ENCODE data around the gene UBE2H. TPM values are rescaled to one million over a fixed set of nuclear protein-coding genes. Genes with fewer than 3 reads are reported as not detected.

Gene UBE2H
- total RNA-seq, 1 donor from 2014 or later = 194 TPM

DNA sequence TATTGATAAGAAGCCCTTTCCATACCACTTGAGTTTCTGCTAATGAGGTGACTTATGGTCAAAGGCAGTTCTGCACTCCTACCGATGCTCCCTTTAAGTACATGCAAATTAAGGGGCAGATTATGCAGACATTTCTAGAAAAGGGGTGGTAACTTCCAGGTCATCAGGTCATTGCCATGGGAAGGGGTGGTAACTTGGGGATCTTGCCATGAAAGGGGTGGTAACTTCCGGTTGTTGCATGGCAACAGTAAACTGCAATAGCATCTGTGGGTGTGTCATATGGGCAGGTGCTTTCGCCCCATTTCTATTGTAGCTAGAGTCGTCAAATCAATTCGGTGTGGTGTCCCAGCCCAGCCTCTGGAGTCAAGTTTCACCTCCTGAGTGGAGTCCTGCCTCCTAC, 150.9 kb downstream of the UBE2H start:
- no peak overlapping the region for H3K4me2 ChIP-seq (ENCODE audit: low read length)
- FAIRE-seq = no peak

DNA sequence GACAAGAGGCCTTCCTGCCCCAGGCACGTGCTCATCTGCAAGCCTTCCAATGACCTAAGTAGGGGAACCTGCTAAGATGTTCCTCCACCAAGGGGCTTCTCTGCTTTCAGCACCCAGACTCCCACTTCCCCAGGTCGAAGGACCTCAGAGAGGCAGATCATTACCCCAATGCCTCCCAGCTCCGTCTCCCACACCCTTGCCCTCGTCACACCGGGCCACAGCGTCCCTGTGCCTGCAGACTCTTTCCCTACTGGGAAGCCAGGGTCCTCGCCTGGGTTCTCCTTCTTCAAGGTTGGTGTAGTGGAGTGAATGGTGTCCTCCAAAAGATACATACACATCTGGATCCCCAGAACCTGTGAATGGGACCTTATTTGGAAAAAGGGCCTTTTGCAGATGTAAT, 151.9 kb downstream of the UBE2H start:
- DNase-seq (ENCODE audit: low read depth) = no peak
- no peak overlapping the region for H3K9ac ChIP-seq (ENCODE audit: low read length)
- no peak overlapping the region for H3K4me3 Mint-ChIP-seq (ENCODE audit: unreplicated experiment)
- no peaks in the 10 kb centered on the region for H3K27me3 ChIP-seq (ENCODE audit: insufficient read depth, low read length)
- H3K36me3 Mint-ChIP-seq (ENCODE audit: low read depth, unreplicated experiment) = no peaks in the 10 kb centered on the region
- no peaks in the 10 kb centered on the region for H3K4me1 Mint-ChIP-seq (ENCODE audit: low read depth, unreplicated experiment)
- no peak overlapping the region for H3K27ac ChIP-seq (ENCODE audit: low read depth, low read length)
- H3K9me3 ChIP-seq (ENCODE audit: insufficient read depth, low read depth, low read length) = no peaks in the 10 kb centered on the region
- H3K9me3 Mint-ChIP-seq (ENCODE audit: unreplicated experiment) = no peaks in the 10 kb centered on the region
- peaks cover 33% of the 10 kb centered on the region for H3K27me3 Mint-ChIP-seq (ENCODE audit: low read depth, unreplicated experiment)
- H2AFZ ChIP-seq (ENCODE audit: low read depth, low read length) = no peak overlapping the region
- no peaks in the 10 kb centered on the region for H3K79me2 ChIP-seq (ENCODE audit: insufficient read depth, low read length)
- peaks cover 3% of the 10 kb centered on the region for H4K20me1 ChIP-seq (ENCODE audit: insufficient read depth, low read length)
- H3K4me3 ChIP-seq (ENCODE audit: insufficient read depth, low read depth, low read length) = no peak overlapping the region
- H3K27ac Mint-ChIP-seq (ENCODE audit: unreplicated experiment) = no peak overlapping the region
- H3K4me1 ChIP-seq (ENCODE audit: insufficient read depth, low read length) = no peaks in the 10 kb centered on the region
- FAIRE-seq = no peak
- no peak for TF ChIP-seq EZH2 (IDR thresholded peaks at IDR 0.05; ENCODE audit: insufficient read depth, low read length)
- TF ChIP-seq, protein P1, sequence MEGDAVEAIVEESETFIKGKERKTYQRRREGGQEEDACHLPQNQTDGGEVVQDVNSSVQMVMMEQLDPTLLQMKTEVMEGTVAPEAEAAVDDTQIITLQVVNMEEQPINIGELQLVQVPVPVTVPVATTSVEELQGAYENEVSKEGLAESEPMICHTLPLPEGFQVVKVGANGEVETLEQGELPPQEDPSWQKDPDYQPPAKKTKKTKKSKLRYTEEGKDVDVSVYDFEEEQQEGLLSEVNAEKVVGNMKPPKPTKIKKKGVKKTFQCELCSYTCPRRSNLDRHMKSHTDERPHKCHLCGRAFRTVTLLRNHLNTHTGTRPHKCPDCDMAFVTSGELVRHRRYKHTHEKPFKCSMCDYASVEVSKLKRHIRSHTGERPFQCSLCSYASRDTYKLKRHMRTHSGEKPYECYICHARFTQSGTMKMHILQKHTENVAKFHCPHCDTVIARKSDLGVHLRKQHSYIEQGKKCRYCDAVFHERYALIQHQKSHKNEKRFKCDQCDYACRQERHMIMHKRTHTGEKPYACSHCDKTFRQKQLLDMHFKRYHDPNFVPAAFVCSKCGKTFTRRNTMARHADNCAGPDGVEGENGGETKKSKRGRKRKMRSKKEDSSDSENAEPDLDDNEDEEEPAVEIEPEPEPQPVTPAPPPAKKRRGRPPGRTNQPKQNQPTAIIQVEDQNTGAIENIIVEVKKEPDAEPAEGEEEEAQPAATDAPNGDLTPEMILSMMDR (IDR thresholded peaks at IDR 0.05; ENCODE audit: insufficient read depth, low read depth, low read length) = no peak
- H3K4me2 ChIP-seq (ENCODE audit: low read length) = no peak overlapping the region
- no peaks in the 10 kb centered on the region for H3K36me3 ChIP-seq (ENCODE audit: insufficient read depth, low read length)

More for the DNA sequence above, 150.9 kb downstream of the UBE2H start:
- Histone ChIP-seq H3K4me3 (ENCODE audit: insufficient read depth, low read depth, low read length) (no peak overlapping the region), H3K9me3 (ENCODE audit: insufficient read depth, low read depth, low read length) (no peaks in the 10 kb centered on the region), H4K20me1 (ENCODE audit: insufficient read depth, low read length) (peaks cover 3% of the 10 kb centered on the region), H3K79me2 (ENCODE audit: insufficient read depth, low read length) (no peaks in the 10 kb centered on the region), H3K9ac (ENCODE audit: low read length) (no peak overlapping the region), H3K36me3 (ENCODE audit: insufficient read depth, low read length) (no peaks in the 10 kb centered on the region), H3K27me3 (ENCODE audit: insufficient read depth, low read length) (no peaks in the 10 kb centered on the region), H2AFZ (ENCODE audit: low read depth, low read length) (no peak overlapping the region), H3K4me1 (ENCODE audit: insufficient read depth, low read length) (no peaks in the 10 kb centered on the region), H3K27ac (ENCODE audit: low read depth, low read length) (no peak overlapping the region)
- no peak for DNase-seq (ENCODE audit: low read depth)
- H3K27me3 Mint-ChIP-seq (ENCODE audit: low read depth, unreplicated experiment) = peaks cover 30% of the 10 kb centered on the region
- H3K27ac Mint-ChIP-seq (ENCODE audit: unreplicated experiment) = no peak overlapping the region
- no peaks in the 10 kb centered on the region for H3K9me3 Mint-ChIP-seq (ENCODE audit: unreplicated experiment)
- H3K4me1 Mint-ChIP-seq (ENCODE audit: low read depth, unreplicated experiment) = no peaks in the 10 kb centered on the region
- H3K36me3 Mint-ChIP-seq (ENCODE audit: low read depth, unreplicated experiment) = no peaks in the 10 kb centered on the region
- TF ChIP-seq, protein P1 (IDR thresholded peaks at IDR 0.05; ENCODE audit: insufficient read depth, low read depth, low read length) = no peak
- no peak for TF ChIP-seq EZH2 (IDR thresholded peaks at IDR 0.05; ENCODE audit: insufficient read depth, low read length)
- H3K4me3 Mint-ChIP-seq (ENCODE audit: unreplicated experiment) = no peak overlapping the region

GRCh38 chr7:129799350-129799955, 153.3 kb downstream of the UBE2H start:
- H2AFZ ChIP-seq (ENCODE audit: low read depth, low read length) = no peak overlapping the region
- no peak for FAIRE-seq
- H3K9ac ChIP-seq (ENCODE audit: low read length) = no peak overlapping the region
- no peak overlapping the region for H3K27ac ChIP-seq (ENCODE audit: low read depth, low read length)
- Mint-ChIP-seq H3K9me3 (ENCODE audit: unreplicated experiment) (no peaks in the 10 kb centered on the region), H3K4me1 (ENCODE audit: low read depth, unreplicated experiment) (no peaks in the 10 kb centered on the region), H3K27me3 (ENCODE audit: low read depth, unreplicated experiment) (peaks cover 34% of the 10 kb centered on the region), H3K36me3 (ENCODE audit: low read depth, unreplicated experiment) (no peaks in the 10 kb centered on the region), H3K4me3 (ENCODE audit: unreplicated experiment) (no peak overlapping the region), H3K27ac (ENCODE audit: unreplicated experiment) (no peak overlapping the region)
- no peak for TF ChIP-seq EZH2 (IDR thresholded peaks at IDR 0.05; ENCODE audit: insufficient read depth, low read length)
- H4K20me1 ChIP-seq (ENCODE audit: insufficient read depth, low read length) = peaks cover 3% of the 10 kb centered on the region
- no peaks in the 10 kb centered on the region for H3K9me3 ChIP-seq (ENCODE audit: insufficient read depth, low read depth, low read length)
- H3K36me3 ChIP-seq (ENCODE audit: insufficient read depth, low read length) = no peaks in the 10 kb centered on the region
- no peak overlapping the region for H3K4me3 ChIP-seq (ENCODE audit: insufficient read depth, low read depth, low read length)
- H3K79me2 ChIP-seq (ENCODE audit: insufficient read depth, low read length) = no peaks in the 10 kb centered on the region
- no peak for DNase-seq (ENCODE audit: low read depth)
- no peaks in the 10 kb centered on the region for H3K4me1 ChIP-seq (ENCODE audit: insufficient read depth, low read length)
- H3K27me3 ChIP-seq (ENCODE audit: insufficient read depth, low read length) = no peaks in the 10 kb centered on the region
- no peak overlapping the region for H3K4me2 ChIP-seq (ENCODE audit: low read length)
